Endodermal cell (in vitro differentiated cells): ENCODE results near the gene TIMP2. TPM values are rescaled to one million over a fixed set of nuclear protein-coding genes. Genes with fewer than 3 reads are reported as not detected.

ENCODE experiments used
- DNase-seq: peaks from one replicate; pipeline ENCODE4 v3.0.0-alpha.2; 2017
- H3K27ac ChIP-seq: 2 replicates; pipeline ENCODE4 v1.5.1; 2013; ENCODE audit warnings: mild to moderate bottlenecking, low read depth, low read length, moderate library complexity
- H3K27me3 ChIP-seq: 2 replicates; pipeline ENCODE4 v1.6.1; 2013; ENCODE audit warnings: mild to moderate bottlenecking, low read length, moderate library complexity; ENCODE audit not compliant: insufficient read depth, control insufficient read depth, poor library complexity, severe bottlenecking
- H3K36me3 ChIP-seq: 2 replicates; pipeline ENCODE4 v1.7.0; 2013; ENCODE audit warnings: mild to moderate bottlenecking, low read length, moderate library complexity; ENCODE audit not compliant: control insufficient read depth, insufficient read depth
- H3K4me1 ChIP-seq: one replicate; pipeline ENCODE4 v1.7.0; 2013; ENCODE audit warnings: low read length; ENCODE audit not compliant: control insufficient read depth, insufficient read depth
- H3K4me3 ChIP-seq: 2 replicates; pipeline ENCODE4 v1.5.1; 2013; ENCODE audit warnings: mild to moderate bottlenecking, low read length, moderate library complexity
- H3K9ac ChIP-seq: 2 replicates; pipeline ENCODE4 v1.6.1; 2013; ENCODE audit warnings: mild to moderate bottlenecking, low read length, moderate library complexity; ENCODE audit not compliant: poor library complexity, severe bottlenecking; ENCODE audit errors: extremely low read depth
- H3K9me3 ChIP-seq: 2 replicates; pipeline ENCODE4 v1.6.1; 2013; ENCODE audit warnings: mild to moderate bottlenecking, low read length, moderate library complexity; ENCODE audit not compliant: control insufficient read depth
- H3K27ac Mint-ChIP-seq: 2 replicates; pipeline ENCODE4 v1.8.0; 2020; ENCODE audit warnings: mixed read lengths
- H3K27me3 Mint-ChIP-seq: 2 replicates; pipeline ENCODE4 v1.8.0; 2021; ENCODE audit warnings: mild to moderate bottlenecking, mixed read lengths; ENCODE audit not compliant: insufficient read depth
- H3K36me3 Mint-ChIP-seq: 2 replicates; pipeline ENCODE4 v1.8.0; 2020; ENCODE audit warnings: low read depth, mixed read lengths
- H3K4me1 Mint-ChIP-seq: 2 replicates; pipeline ENCODE4 v1.8.0; 2020; ENCODE audit warnings: mixed read lengths
- H3K4me3 Mint-ChIP-seq: 2 replicates; pipeline ENCODE4 v1.8.0; 2020; ENCODE audit warnings: mild to moderate bottlenecking, moderate library complexity, mixed read lengths
- H3K9me3 Mint-ChIP-seq: 2 replicates; pipeline ENCODE4 v1.8.0; 2020; ENCODE audit warnings: mild to moderate bottlenecking, mixed read lengths
- WGBS, 2 experiments: methylation state at CpG; one replicate each; pipeline versions ENCODE4 v1.1.5 to v1.1.7; 2013; ENCODE audit warnings: missing lambda C conversion rate in 2 of 2, mixed read lengths in 1 of 2; ENCODE audit not compliant: insufficient coverage in 1 of 2, insufficient read length in 1 of 2; 5-methylcytosine and 5-hydroxymethylcytosine counted together
- total RNA-seq, 2 donors: library from RNA; stranded (reverse); fragmentation: NEBNext Ultra II Directional in 1 of 2; extraction: Animal tissue kit (Norgen Biotek cat#: 25700) in 1 of 2; gene quantifications; 2 replicates in 1 of 2; 3 replicates in 1 of 2; pipeline ENCODE4 v1.2.1, GENCODE V29; 2021
- TF ChIP-seq, protein P1 (sequence below): fragments of 200-600 bp; sonication (generic); conservative IDR thresholded peaks from 2 replicates; pipeline ENCODE4 v1.5.0; 2021; ENCODE audit warnings: antibody characterized with exemption, mild to moderate bottlenecking

TIMP2 gene
- total RNA-seq, 2 donors from 2014 or later = 36.9 to 42.7 TPM

DNA sequence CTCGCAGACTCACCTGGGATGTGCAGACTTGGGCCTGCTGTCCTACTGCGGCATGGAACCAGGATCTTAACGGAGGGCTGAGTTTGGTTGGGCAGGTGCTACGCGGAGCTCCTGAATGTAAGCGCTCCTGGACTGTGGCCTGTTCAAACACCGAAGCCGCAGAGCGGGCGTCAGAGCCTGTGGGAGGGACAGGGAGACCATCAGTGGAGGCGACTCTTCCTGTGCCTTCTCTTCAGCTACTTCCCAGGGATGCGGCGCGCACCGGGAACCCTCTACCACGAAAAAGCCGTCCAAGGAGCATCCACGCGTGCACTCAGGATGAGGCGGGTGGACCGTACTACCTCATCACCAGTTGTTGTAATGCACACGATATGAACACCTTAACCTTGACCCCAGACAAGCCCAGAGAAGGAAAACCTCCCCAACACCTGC is 86.6 kb downstream of the TIMP2 start:
- Mint-ChIP-seq H3K27me3 (no peaks in the 10 kb centered on the region), H3K4me1 (peaks cover 20% of the 10 kb centered on the region), H3K9me3 (no peaks in the 10 kb centered on the region), H3K27ac (peak overlapping the region; percentile 46), H3K4me3 (peak overlapping the region; percentile 68), H3K36me3 (peaks cover 42% of the 10 kb centered on the region)
- Histone ChIP-seq H3K4me3 (peak overlapping the region; percentile 83), H3K36me3 (peaks cover 43% of the 10 kb centered on the region), H3K27ac (no peak overlapping the region), H3K9ac (no peak overlapping the region), H3K9me3 (no peaks in the 10 kb centered on the region), H3K4me1 (no peaks in the 10 kb centered on the region), H3K27me3 (no peaks in the 10 kb centered on the region)
- DNase-seq = no peak
- WGBS, 2 experiments = 93% methylated on average over 16 to 22 of the region's 22 CpGs
- TF ChIP-seq, protein P1, sequence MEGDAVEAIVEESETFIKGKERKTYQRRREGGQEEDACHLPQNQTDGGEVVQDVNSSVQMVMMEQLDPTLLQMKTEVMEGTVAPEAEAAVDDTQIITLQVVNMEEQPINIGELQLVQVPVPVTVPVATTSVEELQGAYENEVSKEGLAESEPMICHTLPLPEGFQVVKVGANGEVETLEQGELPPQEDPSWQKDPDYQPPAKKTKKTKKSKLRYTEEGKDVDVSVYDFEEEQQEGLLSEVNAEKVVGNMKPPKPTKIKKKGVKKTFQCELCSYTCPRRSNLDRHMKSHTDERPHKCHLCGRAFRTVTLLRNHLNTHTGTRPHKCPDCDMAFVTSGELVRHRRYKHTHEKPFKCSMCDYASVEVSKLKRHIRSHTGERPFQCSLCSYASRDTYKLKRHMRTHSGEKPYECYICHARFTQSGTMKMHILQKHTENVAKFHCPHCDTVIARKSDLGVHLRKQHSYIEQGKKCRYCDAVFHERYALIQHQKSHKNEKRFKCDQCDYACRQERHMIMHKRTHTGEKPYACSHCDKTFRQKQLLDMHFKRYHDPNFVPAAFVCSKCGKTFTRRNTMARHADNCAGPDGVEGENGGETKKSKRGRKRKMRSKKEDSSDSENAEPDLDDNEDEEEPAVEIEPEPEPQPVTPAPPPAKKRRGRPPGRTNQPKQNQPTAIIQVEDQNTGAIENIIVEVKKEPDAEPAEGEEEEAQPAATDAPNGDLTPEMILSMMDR = no peak

DNA sequence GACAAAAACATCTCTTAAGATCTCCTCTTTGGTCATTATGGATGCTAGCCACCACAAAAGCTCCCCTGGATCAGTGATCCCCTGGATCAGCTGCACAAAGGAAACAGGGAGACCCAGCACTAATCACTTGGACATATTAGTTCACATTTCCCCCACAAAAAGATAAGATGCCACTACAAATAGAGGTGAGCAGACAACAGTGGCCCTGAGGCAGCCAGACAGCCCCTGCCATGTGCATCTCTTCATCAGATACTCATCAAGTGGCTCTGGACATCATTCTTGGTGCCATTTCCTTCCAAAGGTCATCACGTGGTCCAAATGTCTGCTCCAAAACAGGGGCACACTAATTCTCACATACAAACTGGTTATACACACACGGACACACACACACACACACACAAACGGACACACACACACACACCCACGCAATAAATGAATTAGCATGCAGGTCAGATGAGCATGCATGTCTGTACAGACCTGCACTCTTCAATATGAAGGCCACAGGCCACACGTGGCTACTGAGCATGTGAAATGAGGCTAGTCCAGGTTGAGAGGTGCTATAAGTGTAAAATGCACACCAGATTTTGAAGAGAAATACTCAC is 88.7 kb downstream of the TIMP2 start:
- Mint-ChIP-seq H3K27me3 (no peaks in the 10 kb centered on the region), H3K4me1 (peaks cover 16% of the 10 kb centered on the region), H3K27ac (no peak overlapping the region), H3K36me3 (peaks cover 63% of the 10 kb centered on the region), H3K9me3 (no peaks in the 10 kb centered on the region), H3K4me3 (no peak overlapping the region)
- Histone ChIP-seq H3K36me3 (peaks cover 62% of the 10 kb centered on the region), H3K27ac (no peak overlapping the region), H3K9ac (no peak overlapping the region), H3K27me3 (no peaks in the 10 kb centered on the region), H3K4me3 (no peak overlapping the region), H3K9me3 (no peaks in the 10 kb centered on the region), H3K4me1 (no peaks in the 10 kb centered on the region)
- no peak for DNase-seq
- WGBS, 2 experiments = 90 to 93% methylated on average over 2 to 5 of the region's 5 CpGs
- TF ChIP-seq, protein P1 = no peak

DNA sequence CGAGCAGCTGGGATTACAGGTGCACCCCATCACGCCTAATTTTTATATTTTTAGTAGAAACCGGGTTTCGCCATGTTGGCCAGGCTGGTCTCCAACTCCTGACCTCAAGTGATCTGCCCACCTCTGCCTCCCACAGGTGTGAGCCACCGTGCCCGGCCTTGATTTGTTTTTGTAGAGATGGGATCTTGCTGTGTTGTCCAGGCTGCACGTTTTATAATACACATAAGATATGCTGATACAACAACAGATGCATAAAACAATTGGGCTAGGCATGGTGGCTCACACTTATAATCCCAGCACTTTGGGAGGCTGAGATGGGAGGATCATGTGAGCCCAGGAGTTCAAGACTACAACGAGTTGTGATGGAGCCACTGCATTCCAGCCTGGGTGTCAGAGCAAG is 90.6 kb downstream of the TIMP2 start:
- H3K4me3 ChIP-seq = no peak overlapping the region
- H3K4me1 Mint-ChIP-seq = peaks cover 12% of the 10 kb centered on the region
- H3K27me3 ChIP-seq = no peaks in the 10 kb centered on the region
- peaks cover 79% of the 10 kb centered on the region for H3K36me3 Mint-ChIP-seq
- WGBS, 2 experiments = 88 to 98% methylated on average over 4 to 8 of the region's 8 CpGs
- H3K27ac Mint-ChIP-seq = no peak overlapping the region
- H3K9me3 Mint-ChIP-seq = no peaks in the 10 kb centered on the region
- peaks cover 77% of the 10 kb centered on the region for H3K36me3 ChIP-seq
- H3K9me3 ChIP-seq = no peaks in the 10 kb centered on the region
- no peak overlapping the region for H3K4me3 Mint-ChIP-seq
- H3K4me1 ChIP-seq = no peaks in the 10 kb centered on the region
- DNase-seq = no peak
- TF ChIP-seq, protein P1 = no peak
- no peak overlapping the region for H3K27ac ChIP-seq
- no peaks in the 10 kb centered on the region for H3K27me3 Mint-ChIP-seq
- H3K9ac ChIP-seq = no peak overlapping the region
